Germinal center (tissue), 1 donor: Measurements from ENCODE around the gene HCN3.
A peak's percentile ranks its signal among the peaks of the same experiment; 100 is the strongest.

Experiments
- DNase-seq: peaks from one replicate; pipeline ENCODE4 v3.0.0; 2012; ENCODE audit warnings: mixed read lengths, low spot score

The HCN3 gene

DNA sequence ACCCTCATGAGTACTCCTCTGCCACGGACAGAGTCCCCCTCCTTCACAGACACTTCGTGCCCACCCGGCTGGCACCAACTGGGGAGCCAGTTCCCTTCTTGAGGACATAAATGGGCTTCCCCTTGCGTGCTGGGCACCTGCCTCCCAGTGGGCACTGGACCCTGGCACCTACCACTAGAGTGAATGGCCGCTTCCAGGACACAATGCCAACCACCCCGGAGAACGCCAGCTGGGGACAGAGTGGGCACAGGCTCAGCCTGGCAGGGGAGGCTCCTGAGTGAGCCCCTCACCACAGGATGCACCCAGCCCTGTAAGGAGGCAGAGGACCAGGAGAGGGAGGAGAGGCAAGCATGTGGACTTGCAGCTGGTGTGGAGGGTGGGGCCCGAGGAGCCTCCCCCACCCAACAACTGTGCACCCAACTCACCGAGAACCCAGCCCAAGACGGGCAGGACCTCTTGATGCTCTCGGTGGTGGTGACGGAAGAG lies 23.0 kb upstream of the HCN3 start:
- no peak for DNase-seq

DNA sequence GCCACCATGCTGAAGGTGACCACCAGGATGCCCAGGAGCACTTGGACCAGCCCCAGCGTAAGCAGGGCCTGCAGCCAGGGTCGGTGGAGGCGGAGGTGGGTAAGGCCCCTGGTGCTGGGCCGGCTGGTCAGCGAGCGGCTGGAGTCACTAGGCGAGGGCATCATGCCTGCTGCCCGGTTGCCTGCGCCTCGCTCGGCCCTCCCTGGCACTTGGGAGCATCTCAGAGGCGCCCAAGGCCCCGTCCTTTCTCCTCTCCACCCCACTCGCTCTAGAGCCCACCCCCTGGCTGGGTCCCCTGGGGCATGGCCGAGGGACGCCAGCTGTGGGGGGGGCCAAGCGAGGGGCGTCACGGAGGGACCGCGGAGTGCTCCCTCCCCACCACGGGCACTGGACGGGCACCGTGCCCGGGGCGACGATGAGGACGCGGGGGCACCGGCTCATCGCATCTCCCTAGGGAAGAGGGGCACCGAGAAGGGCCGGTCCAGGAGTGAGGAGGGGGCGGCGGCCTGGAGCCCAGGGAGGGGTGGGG lies 22.5 kb upstream of the HCN3 start:
- DNase-seq: no peak

DNA sequence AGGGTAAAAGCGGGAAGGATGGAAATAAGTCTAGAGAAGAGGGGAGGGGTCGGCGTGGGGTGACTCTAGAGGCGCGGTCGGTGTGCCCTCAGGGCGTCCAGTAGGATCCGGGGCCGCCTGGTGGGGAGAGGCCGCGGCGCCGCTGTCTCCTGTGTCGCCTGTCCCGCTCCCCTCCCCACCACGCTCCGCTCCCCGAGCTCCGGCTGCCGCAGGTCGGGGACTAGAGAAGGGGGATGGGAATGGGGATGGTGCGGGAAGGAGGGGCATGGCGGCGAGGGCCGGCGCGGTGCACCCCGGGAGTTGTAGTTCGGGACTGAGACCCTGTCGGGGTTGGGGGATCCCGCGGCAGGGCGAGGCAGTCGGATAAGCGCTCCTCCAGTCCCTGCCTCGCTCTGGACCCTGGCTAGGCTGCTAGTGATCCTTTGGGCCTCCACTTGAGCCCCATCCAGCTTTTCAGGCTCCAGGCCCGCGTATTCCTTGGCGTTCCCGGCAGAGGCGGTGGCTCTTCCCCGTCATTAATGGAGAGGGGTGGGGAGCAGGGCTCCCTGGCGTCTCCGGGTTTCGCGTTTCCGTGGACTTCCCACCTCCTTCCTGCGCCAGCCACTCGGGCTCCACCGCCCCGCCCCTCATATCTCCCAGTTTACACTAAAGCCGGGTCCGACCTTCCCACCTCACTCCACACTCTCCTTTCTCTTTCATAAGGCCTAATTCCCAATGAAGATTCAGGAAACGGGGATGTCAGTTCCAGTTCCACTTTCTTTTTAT lies 21.8 kb upstream of the HCN3 start, which contains the start of gene ENTREP3:
Gene ENTREP3 (minus strand): TSS at position 241 of the 765 bp plus-strand sequence. CDS start 606 bp downstream, outside the sequence.
- peak; percentile 88 for DNase-seq

DNA sequence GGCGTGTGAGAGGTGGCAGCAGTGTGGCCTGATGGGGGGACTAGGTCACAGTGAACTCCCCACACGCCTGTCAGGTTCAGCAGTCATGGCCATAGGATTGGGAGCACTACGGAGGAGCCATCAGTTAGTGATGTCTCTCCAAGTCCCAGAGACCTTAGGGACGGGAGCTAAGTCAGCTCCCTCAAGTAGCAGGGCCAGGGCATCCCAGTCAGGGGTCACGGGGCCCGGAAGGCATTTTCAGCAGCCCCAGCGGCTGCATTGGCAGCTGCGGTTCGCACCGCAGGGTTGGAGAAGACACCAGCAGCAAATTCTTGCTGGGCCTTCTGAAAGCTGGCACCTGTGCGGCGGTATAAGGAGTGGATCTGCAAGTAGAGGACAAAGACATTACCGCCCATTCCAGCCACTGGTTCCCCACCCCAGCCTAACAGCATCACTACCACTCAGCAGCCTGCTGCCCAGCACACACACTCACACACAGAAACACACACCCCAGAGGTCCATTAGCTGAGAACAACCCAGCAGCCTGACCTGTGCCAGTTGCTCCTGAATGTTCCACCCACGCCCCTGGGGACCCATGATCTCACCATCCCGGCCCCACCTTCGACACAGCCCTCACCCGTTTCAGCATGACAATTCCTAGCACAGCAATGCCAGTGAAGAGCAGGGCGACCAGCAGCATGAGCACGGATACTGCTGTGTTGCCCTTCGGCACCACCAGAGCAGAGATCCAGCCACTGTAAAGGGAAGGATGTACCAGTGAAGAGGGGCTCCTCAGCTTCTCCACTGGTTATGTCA lies 21.0 kb upstream of the HCN3 start:
- no peak for DNase-seq

DNA sequence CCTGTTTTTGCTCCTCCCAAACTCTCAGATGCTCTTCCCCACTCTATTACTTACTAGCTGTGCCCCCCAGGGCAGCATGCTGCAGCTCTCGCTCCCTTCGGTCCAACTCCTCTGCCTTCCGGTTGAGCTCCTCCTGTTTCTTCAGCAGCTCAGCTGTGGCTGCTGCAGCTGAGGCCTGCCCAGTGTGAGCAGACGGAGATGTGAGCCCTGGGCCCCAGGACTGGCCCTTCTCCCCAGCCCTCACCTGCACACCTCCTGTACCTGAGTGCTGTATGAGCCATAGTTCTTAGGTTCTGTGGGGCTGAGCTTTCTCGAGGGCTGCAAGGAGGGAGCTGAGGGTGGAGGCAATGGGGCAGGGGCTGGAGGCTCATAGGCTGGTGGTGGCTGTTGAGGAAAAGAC lies 17.0 kb upstream of the HCN3 start:
- no peak for DNase-seq

DNA sequence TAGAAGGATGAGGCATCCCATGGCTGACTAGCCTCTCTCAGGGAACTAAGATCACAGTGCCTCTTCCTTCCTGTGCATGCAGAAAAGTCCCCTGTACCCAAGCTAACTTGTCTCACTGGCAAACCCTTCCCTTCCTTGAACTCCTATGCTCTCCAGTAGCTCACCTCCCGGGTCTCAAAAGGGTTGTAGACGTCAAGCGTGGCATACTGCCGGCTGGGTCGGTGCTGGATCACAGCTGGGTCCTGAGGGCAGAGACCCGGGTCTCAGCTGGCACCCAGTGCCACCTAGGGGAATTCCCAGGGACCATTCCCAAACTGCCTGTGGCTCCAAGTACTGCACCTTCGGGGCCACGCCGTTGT lies 15.8 kb upstream of the HCN3 start:
- DNase-seq: peak; percentile 19

DNA sequence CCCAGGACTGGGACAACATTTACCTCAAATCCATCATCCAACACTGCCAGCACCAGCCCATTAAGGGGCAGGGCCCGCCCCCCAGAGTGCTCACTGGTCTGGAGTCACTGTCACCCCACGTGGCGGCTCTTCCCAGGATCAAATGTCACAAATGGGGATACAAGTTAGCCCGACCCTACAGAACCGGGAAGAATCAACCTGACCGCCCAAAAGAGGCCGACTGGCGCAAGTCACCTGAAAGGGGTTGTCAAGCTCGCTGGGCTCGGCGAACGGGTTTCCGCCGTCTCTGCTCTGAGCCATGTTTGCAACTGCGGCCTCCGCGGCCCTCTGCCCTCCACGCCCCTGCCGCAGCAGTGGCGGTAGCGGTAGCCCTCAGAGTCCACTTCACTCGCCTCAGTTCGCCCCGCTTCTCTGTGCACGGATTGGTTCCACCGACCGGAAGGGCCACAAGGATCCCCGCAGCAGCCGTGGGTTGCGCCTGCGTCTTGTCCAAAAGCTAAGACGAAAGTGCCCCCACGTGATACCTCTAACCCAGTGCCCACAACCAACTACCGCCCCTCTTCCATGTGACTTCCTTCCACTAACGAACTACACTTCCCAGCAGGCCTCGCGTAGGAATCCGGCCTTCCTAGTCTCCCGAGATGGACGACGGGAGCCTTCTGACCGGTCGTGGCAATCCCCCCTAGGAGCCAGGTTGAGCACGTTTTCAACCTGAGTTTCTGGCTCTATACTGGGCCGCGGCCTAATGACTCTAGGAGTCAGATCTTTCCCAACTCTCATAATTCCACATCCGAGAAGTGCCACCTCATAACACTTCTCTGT lies 15.2 kb upstream of the HCN3 start, which contains the start of gene SCAMP3:
Gene SCAMP3 (minus strand): TSS at position 509 of the 822 bp plus-strand sequence. CDS start 209 bp downstream, at position 300.
- DNase-seq: peak; percentile 97

DNA sequence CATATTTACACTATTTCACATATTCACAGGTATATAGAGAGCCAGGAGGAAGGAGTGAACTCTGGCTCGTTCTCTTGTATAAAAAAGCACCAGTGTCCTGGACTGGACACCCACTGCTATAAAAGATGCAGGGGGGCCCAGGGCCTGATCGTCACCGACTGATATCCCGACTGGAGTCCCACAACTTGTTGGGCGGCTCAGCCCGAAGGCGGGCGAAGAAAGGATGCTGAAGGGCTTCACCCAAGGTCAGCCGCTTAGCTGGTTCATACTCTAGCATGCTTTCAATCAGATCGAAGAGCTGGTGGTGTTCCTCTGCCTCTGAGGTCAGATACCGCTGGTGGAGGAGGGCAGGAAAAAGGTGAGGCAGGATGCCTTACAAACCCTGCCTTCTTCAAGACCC lies 14.2 kb upstream of the HCN3 start:
- no peak for DNase-seq

DNA sequence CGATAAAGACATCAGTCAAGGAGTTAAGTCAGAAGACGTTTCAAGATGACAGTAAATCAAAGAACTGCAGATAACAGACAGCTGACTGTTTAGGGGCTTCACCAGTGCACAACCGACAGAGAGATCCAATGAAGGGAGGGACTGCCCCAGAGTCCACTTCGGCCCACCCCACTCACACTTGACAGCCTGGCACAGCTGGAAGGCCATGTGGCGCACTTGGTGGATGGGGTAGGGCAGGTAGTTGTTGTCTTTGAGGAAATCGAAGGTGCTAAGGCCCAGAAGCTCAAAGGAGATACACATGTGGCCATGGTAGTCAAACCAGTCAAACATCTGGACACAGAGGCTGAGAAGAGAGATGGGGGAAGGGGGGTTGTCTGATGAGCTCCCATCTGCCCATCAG lies 10.7 kb upstream of the HCN3 start:
- no peak for DNase-seq

DNA sequence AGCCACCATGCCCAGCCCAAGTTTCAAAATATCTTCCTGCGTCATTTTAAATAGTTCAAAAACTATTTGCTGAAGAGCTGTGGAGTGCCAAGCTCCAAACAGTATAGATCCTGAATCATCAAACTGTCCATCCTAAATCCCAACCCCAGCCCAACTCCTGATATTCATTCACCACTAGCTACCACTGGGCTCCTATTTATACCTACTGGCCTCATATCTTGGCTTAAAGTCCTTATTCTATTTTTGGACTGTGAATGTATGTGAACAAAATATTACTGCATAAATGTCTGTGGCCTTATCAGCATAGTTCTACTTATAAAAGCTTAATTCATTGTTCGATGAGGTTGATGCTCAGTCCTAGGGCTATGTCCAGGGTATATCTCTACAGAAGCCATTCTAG lies 9.9 kb upstream of the HCN3 start:
- DNase-seq: no peak

DNA sequence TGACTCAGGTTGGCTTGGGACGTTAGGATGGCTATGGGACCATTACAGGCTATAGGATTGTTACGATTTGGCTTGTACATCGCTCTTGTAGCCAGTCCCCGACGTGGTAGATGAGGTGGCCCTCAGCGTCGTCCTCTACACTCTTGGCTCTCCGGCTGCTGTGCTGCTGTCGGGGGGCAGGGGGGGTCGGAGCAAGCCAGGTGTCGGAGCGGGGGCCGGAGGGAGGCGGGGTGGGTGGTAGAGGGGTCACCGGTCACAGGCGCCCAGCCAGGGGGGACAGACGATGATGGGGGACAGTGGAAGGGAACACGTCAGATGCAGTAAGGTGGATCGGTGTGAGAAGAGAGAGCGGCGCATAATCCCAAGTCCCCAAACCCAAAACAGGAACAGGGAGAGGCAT lies 8.6 kb upstream of the HCN3 start:
- no peak for DNase-seq

DNA sequence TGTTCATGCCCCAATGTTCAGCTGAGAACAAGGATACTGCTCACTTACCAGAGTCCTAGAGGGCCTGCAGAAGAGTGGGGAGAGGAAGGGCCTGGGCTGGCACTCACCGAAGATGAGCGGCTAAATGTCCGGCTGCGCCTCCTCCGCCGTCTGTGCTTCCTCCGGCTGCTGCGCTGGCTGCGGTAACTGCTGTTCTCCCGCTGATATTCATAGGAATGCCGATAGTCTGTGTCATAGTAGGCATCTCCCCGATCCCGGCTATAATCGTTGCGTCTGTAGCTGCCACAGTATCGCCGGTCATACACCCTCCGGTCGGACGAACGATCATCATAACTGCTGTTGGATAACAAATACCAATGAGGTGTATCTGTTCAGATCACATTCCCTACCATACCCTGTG lies 7.9 kb upstream of the HCN3 start:
- no peak for DNase-seq

DNA sequence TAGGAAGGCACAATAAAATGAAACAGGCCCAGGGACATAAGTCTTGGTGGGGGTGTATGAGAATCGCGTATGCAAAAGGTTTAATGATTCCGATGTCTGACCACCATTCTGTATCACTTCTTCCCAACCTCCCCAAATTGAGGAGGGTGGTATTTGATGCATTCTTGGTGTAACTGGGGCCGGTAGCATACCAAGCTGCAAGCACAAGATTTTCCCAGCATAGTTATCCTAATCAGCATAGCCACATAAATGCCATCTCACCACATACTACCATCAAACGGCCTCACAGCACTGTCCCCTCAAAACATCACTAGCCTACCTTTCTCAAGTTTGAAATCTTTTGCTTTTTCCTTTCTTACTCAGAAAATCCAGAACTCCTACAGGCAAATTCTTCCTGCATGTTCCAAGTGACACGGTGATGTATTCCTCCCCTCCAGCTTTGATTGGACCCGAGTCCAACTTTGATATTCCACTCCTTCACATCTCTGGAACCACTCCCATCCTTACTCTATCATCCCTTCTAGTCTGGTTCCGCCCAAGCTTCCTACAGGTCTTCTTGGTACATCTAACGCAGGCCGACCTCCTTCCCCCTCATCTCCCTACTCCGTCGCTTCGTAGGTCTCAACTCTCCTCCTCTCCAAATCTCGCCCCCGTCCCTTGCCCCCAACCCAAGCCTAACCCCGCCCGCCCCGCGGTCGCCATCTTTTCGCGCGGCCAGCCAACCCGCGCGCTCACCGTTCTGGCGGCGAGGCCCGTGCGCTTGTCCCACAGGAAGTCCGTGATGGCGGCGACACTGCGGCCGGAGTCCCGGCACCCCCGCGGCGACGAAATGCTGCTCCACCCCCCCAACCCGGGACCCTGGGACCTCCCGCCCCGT lies 4.6 kb upstream of the HCN3 start:
- no peak for DNase-seq

DNA sequence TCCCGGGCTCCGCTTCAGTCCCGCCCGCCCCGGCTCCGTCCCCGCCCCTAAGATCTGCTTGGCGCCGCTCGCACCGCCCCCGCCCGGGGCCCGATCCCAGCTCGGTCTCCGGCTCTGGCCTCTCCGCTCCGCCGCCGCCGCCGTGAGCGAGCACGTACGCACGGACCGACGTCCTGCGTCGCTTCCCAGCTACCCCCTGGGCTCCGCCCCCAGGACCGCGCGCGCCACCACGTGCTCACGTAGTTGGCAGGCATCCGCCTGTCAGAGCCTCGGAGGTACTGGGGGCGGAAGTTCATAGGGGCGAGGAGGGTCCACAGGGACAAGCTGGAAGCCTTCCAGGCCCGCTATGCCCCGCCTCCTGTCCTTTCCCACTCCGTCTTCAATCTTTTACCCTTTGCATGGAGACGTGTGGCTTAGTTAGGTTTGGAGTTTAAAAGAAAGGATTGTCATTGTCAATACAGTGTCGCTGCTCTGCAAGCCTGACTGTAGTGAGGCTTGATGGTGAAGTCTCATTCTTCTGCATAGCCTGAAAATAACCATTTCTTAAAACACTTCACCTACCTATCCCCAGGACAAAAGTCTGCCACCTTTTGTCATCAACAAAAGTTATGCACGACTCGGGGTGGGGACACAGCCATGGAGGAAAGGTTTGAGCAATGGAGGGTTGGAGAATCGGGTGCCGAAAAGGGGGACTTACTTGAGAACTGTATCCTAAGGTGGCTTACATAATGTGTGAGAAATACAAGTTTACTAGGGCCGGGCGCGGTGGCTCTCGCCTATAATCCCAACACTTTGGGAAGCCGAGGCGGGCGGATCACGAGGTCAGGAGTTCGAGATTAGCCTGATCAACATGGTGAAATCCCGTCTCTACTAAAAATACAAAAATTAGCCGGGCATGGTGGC lies 3.7 kb upstream of the HCN3 start, which contains the start of gene CLK2:
Gene CLK2 (minus strand): TSS at position 162 of the 903 bp plus-strand sequence. CDS start 2,527 bp downstream, outside the sequence.
- DNase-seq: peak; percentile 95

DNA sequence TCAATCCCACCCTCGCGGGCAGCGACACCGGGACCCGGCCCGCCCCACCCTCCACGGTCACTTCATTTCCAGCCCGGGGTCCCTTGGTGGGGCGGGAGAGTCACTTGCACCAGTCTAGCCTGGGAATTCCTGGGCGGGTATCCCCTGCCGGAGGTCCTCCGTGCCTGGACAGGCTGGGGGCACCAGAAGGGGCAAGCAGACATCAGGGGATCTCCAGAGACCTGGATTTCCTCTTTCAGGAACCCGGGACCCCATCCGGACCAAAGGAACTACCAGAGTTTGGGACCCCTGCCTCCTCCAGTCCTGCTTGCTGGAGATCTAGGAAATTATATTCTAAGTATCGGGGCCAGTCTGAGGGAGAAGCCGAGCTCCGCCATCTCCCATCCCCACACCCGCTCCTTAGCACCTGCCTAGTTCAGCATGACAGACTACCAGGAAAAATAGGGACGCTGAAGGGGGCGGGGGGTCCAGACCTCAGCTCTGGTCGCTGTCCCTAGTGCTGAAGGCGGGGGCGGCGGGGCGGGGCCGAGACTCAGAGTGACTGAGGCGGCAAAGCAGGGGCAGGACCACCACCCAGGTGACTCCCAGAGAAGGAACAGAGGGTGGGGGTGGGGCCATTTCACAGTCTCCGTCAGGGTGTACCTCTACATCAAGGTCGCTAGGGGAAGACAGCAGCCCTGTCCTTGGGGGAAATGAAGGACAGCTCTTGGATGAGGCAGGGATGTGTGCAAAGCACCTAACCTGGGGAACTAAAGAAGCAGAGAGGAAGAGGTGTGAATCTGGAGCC lies 832 bp downstream of the HCN3 start:
- peak; percentile 80 for DNase-seq

DNA sequence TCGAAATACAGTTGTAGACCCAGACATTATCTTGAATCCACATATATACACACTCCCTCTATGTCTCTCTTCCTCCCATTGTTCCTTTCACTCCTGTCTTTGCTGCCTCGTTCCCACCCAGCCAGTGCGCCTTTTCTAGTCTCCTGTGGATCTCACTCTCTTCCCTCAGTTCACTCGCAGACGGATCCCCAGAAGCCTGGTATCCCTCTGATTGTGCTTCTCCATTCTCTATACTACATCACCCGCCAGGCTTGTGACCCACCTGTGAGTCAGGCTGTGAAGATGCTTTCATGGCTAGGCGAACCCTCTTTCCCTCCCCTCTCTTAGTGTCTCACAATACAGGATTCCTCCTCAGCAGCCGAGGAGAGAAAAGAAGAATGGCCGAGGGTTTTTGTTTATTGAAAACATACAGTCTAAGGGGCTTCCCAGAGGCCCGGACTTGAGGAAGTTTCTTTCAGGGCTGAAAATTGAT lies 1.5 kb downstream of the HCN3 start:
- no peak for DNase-seq

DNA sequence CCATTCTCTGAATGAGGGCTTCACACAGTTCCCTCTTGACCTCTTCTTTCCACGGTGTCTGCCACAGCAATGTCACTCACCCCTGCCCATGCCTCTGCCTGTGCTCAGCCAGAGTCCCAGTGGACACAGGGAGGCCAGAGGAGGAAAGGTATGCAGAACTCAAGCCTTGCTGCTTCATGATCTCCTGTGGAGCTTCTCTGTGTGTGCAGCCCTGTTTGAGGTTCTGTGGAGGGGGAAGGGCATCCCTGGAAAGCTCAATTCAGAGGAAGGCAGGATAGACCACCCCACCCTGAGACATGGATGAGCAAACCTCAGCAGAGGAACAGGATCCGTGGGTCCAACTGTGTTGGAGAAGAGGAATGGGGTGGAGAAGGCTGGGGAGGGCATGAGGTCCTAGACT lies 2.0 kb downstream of the HCN3 start:
- DNase-seq: no peak

DNA sequence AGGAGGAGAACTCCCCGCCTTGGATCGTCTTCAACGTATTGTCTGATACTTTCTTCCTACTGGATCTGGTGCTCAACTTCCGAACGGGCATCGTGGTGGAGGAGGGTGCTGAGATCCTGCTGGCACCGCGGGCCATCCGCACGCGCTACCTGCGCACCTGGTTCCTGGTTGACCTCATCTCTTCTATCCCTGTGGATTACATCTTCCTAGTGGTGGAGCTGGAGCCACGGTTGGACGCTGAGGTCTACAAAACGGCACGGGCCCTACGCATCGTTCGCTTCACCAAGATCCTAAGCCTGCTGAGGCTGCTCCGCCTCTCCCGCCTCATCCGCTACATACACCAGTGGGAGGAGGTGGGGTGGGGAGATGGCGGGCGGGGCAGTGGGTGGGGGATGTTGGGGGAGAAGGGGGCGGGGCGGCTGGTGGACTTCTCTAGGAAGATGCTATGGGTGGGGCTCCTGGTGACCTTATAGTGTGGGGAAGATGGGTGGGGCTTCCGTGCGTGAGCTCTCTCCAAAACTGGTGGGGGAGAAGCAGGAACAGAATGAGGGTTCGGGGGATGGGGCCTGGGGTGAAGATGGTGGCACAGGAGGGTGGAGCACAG lies 5.3 kb downstream of the HCN3 start:
- DNase-seq: no peak
